ENCODE results near the gene TDRD15.
"Not testable (repeated sequence)": the region's sequence is repeated elsewhere in the genome, so short reads cannot be mapped to it uniquely, and the experiment has no call there.

TDRD15 gene

GRCh38 chr2:21148718-21149117 lies 24.9 kb downstream of the TDRD15 start:
- DNase-seq, result no peak

- DNase-seq, result not testable (repeated sequence)
These were observed 27.5 kb downstream of the TDRD15 start for GRCh38 chr2:21151234-21151633.

- DNase-seq, result no peak
These were observed 31.8 kb downstream of the TDRD15 start for GRCh38 chr2:21155365-21156136.

- no peak for DNase-seq
These were observed 37.4 kb downstream of the TDRD15 start for GRCh38 chr2:21161122-21161521.

GRCh38 chr2:21161832-21162614 lies 38.3 kb downstream of the TDRD15 start:
- DNase-seq, result no peak

- DNase-seq, result no peak
These were observed 38.8 kb downstream of the TDRD15 start for GRCh38 chr2:21162615-21162878.

GRCh38 chr2:21163213-21163612 lies 39.4 kb downstream of the TDRD15 start:
- DNase-seq, result no peak

- no peak for DNase-seq
These were observed 41.6 kb downstream of the TDRD15 start for GRCh38 chr2:21165350-21165749.

- DNase-seq, result no peak
These were observed 52.3 kb downstream of the TDRD15 start for GRCh38 chr2:21175895-21176646.

- no peak for DNase-seq
These were observed 58.2 kb downstream of the TDRD15 start for GRCh38 chr2:21181957-21182356.

GRCh38 chr2:21183306-21183705 lies 59.5 kb downstream of the TDRD15 start:
- DNase-seq, result no peak

- DNase-seq, result no peak
These were observed 60.0 kb downstream of the TDRD15 start for GRCh38 chr2:21183726-21184125.

GRCh38 chr2:21191535-21191934 lies 67.8 kb downstream of the TDRD15 start:
- no peak for DNase-seq

Measured in activated naive CD4-positive, alpha-beta T cell treated with anti-CD3 and anti-CD28 coated beads, Interleukin-2, amount 50 U/mL, for 16 hours (primary cell).